ENCODE results near the gene PCDH9.
"Not testable (repeated sequence)": the region's sequence is repeated elsewhere in the genome, so short reads cannot be mapped to it uniquely, and the experiment has no call there.

Gene PCDH9

DNA sequence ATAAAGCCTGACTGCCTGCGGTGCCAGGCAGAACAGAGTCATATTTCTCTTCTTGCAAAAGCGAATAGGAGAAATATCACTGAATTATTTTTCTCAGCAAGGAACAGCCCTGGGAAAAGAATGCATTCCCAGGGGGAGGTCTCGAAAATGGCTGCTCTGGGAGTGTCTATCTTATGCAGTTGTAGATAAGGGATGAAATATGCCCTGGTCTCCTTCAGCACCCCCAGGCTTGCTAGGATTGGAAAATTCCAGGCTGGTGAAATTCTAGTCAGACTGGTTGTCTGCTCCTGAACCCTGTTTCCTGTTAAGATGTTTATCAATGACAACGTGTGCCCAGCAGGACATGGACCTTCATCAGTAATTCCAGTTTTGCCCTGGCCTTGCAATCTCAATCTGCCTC lies 469.5 kb downstream of the PCDH9 start:
- not testable (repeated sequence) for DNase-seq (ENCODE audit: low spot score)

DNA sequence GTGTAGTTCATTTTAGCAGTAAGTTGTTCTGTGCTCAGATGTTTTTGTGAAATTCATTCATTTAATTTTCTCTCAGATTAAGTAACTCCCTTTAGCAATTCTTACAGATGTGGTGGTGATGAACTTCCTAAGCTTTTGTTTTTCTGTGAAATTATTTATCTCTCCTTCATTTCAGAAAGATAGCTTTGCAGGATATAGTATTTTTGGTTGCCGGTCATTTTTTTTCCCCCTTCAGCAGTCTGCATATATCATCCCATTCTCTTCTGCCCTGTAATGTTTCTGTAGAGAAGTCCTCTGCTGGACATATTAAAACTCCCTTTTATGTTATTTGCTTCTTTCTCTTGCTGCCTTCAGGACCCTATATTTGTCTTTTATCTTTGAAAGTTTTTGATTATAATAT lies 470.2 kb downstream of the PCDH9 start:
- DNase-seq (ENCODE audit: low spot score), result no peak

DNA sequence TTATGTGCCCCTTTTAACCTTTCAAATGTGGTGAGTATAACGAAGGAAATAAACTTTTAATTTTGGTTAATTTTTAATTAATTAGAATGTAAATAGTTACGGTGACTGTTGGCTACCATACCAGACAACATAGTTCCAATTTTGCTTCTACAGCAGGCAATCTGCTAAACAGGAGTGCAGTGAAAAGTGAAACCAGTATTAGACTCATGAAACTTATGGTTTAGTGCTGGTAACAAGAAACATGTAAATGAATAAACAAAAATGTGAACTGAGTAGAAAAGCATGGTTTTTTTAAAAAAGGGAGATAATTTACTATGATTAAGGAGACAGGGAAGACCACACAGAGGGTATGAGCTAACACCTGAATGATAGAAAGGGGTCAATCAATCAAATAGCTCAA lies 478.4 kb downstream of the PCDH9 start:
- no peak for DNase-seq (ENCODE audit: low spot score)

DNA sequence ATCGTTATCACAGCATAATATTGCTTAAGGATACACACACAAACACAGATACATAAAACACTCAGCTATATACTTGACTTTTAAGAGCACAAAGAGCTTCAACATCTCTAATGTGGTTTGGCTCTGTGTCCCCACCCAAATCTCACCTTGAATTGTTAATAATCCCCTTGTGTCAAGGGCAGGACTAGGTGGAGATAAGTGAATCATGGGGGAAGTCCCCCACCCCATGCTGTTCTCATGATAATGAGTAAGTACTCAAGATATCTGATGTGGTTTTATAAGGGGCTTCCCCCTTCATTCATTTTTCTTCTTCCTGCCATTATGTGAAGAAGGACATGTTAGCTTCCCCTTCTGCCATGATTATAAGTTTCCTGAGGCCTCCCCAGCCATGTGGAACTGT lies 481.4 kb downstream of the PCDH9 start:
- no peak for DNase-seq (ENCODE audit: low spot score)

DNA sequence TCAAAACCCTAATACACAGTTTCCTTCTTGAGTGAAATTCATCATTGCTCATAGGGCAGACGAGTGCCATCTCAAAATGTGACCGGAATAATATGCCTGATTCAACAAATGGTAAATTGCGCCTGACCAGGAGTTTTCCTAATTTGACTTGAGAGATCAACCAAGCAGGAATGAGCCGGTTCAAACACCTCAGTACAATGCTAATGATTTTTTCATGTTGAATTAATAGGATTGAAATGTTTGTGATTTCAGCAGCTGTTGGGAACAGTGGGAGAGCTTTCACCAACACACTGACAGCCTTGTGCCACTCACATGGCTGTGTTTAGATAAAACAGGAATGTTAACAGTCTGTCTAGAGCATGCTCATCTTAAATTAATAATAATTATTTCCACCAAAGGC lies 484.8 kb downstream of the PCDH9 start:
- no peak for DNase-seq (ENCODE audit: low spot score)

DNA sequence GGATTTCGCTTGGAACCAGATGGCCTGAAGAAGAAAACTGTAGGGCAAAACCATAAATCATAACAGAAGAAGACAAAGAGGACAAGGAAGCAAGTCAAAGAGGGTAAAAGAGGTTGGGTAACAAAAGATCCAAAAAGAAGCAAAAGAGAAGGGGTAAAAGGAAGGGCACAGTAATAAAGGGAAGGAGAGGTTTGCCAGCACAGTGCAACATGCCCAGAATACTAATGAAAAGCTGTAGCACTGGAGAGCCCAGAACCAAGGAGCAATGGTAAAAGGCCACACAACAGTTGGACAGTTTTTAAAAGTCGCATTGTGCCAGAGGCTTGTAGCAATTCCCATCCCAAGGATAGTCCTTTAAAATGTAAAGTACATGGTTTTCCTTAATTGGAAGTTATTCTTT lies 506.6 kb downstream of the PCDH9 start:
- DNase-seq (ENCODE audit: low spot score), result no peak

DNA sequence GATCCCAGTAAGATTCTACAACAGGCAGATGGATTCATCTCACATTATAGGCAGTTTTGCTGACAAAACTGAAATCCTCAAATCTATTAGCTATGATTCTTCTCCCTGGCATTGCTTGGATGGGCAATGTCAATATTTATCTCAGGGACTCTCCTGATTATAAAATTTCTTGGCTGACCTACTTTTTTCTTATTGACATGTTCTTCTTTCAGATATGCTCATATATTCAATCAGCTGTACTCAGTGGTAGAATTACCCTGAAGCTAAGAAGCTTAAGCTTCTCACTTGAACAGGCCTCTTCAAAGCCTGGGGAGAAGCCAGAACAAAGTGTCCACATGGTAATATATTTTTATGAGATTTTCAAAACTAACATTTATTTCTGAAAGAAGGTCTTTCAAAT lies 513.6 kb downstream of the PCDH9 start:
- DNase-seq (ENCODE audit: low spot score), result no peak

DNA sequence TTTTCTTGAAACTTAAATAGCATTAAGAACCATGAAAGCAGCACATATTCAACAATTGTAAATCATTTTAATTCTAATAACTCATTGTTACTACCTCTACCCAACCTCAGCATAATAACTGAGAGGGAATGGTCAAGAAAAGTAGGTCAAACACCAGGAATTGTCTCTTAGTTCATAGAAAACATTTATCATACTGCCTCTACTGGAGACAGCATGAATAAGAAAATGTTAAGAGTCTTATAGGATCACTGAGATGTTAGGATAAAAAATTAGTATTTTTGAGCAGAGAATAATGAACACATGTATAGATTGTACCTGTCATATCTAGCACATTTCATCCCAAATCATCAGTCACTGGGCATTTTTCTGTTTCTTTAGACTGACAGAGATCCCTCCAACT lies 515.3 kb downstream of the PCDH9 start:
- DNase-seq (ENCODE audit: low spot score), result no peak

DNA sequence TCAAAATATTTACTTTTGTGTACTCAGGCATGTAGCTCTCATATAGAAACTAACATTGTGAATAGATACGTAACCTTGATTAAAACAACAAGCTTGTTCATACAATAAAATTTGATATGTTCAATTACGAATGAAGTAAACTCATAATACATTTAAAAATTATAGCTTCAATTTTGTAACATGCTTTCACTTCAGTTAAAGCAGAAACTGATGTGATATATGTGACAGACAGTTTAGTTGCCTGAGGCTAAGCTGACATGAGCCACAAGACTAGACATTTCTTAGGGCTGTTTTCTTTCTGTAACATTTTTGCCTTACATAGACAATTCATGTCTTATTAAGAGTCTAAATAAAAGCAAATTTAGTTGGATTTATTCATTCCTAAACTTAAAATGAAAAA lies 526.0 kb downstream of the PCDH9 start:
- no peak for DNase-seq (ENCODE audit: low spot score)

DNA sequence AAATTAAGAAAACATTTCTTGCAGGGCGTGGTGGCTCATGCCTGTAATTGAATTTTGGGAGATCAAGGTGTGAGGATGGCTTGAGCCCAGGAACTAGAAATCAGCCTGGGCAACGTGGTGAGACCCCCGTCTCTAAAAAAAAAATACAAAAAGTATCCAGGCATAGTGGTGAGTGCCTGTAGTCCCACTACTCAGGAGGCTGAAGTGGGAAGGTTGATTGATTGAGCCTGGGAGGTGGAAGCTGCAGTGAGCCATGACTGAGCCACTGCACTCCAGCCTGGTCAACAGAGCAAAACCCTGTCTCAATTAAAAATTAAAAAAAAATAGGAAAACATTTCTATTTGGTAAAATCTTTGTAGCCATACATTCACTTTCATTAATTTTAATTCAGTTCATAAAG lies 526.5 kb downstream of the PCDH9 start:
- no peak for DNase-seq (ENCODE audit: low spot score)

DNA sequence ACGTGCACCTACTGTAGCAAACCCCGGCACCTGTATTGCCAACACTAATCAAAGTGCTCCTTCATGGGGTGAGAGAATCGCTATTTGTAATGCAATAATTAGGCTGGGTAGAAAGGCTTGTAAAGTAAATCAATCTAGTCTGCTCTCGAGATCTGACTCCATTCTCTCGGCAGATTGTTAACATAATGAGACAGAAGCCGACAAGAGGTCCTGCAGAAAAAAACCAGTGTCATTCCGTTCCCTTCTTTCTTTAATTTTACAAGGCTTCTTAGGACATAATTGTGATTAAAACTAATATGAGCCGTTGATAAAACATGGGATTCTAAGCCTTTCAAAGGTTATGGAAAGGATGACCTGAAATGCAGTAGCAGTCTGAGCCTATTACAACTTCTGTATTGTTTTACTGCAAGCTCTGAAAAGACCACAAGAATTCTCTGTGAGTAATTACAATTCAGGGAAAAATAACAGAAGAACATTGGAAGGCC lies 530.0 kb downstream of the PCDH9 start:
- no peak for DNase-seq (ENCODE audit: low spot score)

DNA sequence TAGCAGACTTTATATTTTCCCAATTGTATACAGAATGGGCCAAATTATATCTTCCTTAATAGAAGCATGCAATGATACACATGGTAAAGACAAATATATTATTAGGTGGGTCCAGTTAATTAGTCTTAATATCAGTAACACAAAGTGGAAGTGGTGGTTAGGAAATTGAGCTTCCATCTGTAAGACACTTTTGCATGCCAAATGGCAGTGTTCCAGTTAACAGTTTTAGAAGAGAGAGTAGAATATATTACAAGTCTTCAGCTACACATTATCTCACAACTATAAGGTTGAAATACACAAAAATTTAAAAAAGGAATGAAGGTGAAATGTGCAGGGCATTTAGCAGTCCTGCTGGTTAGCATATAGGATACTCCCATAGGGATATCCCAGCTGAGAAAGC lies 536.5 kb downstream of the PCDH9 start:
- no peak for DNase-seq (ENCODE audit: low spot score)

DNA sequence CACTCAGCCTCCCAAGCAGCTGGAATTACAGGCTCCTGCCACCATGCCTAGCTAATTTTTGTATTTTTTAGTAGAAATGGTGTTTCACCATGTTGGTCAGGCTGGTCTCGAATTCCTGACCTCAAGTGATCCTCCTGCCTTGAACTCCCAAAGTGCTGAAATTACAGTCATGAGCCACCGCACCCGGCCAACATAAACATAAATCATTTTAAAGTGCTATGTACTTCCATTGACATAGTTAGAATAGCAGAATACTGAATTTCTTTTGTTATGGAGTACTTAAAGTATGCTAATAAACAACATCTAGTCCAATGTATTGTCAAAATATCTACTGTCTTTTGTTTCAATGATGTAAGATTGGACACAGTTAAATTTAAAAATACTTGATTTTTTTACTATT lies 539.0 kb downstream of the PCDH9 start:
- no peak for DNase-seq (ENCODE audit: low spot score)

DNA sequence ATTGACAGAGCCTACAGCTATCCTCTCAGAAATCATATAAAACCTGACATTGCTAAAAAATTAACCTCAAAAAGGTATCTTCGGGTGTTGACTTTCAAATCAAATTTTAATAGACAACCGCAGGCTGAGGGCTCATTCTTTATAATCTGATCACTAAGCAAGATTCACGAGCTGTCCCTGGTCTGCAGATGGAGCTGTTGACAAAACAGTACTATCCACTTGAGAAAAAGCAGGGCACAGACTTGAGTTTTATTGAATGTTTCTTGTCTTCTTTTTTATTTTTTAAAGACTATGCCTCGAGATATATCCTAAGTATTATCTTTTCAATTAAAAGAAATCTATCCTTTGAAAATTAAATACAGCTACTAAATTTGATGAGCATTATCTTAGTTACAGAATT lies 540.5 kb downstream of the PCDH9 start:
- DNase-seq (ENCODE audit: low spot score), result no peak

DNA sequence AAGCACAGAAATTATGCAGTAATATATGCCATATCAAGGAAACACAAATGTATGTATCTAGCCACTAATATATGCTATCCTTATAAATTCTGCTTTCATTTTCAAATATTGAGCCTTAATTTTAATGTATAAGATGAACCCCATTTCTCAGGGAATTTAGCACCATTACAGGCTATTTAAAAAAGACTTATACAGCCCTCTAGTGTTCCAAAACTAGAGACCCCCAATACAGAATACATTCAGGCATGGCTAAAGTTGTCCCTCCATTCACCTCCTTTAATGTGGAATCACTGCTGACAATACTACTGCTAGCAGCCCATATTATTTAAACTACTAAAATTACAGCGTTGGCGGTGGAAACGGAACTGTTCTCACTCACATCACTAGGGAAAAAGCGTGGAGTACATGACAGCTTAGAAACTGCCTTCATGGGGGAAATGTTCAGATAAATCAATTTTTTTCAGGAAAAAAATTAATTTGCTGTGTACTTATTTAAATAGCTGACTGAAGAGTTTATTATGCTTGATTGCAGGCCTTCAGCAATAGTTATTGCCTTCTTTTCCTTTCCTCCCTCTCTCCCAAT lies 541.0 kb downstream of the PCDH9 start:
- no peak for DNase-seq (ENCODE audit: low spot score)

DNA sequence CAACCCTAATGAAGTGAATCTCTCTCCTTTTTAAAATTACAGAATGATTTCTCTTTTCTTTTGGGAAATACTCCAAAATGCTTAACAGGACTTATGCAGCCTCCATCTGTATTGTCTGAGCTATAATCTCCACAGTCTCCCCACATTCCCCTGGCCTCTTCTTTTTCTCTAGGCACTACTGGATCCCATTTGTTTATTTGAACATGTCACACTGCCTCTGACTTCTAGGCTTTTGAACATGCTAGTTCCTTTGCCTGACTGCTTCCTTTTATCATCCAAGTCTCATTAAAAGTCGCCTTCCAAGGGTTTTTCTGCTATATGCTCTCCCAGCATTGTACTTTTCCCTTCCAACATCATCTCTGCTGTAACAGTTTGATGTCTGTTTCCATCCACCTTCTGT lies 548.7 kb downstream of the PCDH9 start:
- no peak for DNase-seq (ENCODE audit: low spot score)

DNA sequence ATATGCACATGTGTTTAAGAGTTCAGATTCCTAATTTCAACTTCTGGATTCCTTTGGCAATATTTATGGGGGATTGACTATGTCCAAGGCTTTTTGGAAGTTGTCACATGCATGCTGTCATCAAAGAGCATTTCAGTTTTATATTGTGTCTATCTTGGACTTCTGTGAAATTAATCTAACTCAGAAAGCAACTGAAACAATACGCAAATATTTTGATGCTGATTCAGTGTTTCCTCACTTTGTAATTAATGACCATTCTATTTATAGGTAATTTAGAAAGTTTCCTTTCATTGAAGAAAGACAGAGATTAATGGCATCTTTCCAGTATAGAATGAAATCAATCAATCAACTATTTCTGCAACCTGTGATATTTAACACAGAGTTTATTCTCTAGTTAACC lies 550.1 kb downstream of the PCDH9 start:
- no peak for DNase-seq (ENCODE audit: low spot score)

DNA sequence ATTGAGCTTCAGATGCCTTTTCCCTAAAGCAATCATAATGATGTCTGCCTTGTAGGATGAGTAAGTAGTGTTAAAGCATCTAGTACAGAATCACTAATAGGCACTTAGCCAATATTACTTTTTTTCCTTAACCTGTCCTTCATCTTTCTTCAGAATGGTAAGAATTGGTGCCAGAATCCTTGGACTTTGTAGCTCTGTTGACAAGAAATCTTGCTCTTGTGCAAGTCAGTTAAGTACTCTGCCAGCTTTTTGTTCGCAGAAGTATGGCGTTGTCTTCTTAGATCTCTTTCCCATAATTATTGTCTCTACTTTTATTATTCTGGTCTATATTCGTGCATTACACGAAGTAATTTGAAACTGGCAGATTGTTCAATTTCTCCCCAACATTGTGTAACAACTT lies 554.5 kb downstream of the PCDH9 start:
- DNase-seq (ENCODE audit: low spot score), result no peak

DNA sequence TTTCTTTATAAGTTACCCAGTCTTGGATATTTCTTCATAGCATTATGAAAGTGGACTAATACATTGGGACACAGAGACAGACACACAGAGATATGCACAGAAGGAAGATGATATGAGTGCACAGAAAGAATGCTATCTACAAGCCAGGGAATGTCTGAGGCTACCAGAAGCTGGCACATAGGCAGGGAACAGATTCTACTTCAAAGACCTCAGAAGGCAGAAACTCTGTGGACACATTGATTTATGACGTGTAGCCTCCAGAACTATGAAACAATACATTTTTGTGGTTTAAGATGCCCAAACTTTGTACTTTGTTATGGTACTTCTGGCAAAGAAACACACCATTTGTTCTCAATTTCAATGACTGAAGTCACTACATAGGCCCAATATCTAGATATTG lies 556.7 kb downstream of the PCDH9 start:
- DNase-seq (ENCODE audit: low spot score), result no peak

DNA sequence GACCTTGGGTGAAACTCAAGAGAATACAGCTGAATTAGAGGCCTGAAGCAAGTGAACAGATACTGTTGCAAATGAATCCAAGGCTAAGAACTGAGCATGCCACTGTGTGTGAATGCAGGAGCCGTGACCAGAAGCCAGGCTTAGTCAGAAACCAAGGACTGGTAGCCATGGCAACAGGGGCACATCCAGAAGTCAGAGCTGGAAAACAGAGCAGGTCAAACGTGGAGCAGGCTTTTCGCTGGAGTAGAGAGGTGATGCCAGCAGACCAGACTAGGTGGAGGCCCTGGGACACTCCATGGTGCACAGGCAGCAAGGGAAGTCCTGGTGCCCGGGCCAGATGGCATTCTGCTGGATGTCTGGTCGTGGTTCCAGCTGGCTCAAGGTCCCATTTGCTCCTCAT lies 564.1 kb downstream of the PCDH9 start:
- no peak for DNase-seq (ENCODE audit: low spot score)

DNA sequence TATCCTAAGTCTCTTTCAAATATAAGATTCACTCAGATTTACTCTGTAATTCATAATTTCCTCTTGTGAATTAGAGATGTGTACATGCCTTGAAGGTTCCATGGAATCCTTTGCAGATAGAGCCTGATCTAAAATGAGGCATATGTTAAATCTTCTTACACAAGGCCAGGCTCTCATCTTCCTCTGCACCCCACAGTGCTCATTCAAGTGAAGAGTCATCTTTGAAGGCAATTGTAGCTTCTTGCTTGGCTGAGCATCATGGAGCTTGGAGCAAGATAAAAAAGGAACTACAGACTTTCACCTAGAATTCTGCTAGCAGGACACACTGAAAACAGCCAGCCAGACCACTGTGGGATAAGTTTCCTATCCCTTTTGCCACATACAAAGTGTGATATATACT lies 566.4 kb downstream of the PCDH9 start:
- DNase-seq (ENCODE audit: low spot score), result no peak

DNA sequence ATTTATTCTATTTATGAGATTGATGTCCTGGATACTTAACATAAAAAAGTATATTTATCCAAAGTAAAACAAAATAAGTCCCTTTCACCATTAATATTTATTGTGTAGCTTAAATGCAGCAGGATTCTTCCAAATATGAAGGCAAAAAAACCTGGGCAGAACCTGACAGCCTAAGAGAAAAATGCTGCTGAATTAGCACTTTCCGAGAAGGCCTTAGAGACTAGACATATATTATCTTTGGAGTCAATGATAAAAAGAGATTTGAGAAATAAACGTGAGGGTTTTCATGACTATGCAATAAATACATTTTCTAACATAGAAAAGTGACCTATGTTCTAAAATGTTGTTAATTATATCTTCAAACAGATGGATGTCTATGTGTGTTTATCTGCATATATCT lies 566.9 kb downstream of the PCDH9 start:
- DNase-seq (ENCODE audit: low spot score), result no peak

DNA sequence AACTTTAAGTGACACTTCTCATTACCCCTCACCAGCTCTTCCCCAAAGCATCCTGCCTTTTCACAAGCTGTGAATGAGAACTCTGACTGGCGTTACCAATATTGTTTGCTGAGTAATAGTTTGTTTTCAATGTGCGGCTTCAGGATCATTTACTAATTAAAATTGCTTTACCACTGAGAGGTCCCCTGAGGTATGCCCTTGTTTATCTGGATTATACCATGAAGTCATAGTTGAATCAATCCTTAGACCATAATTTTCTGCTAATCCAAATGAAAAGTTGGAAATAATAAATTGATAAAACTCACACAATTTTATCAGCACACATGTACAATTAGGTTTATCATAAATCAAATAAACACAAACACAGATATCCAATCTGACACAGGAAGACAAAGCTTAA lies 568.8 kb downstream of the PCDH9 start:
- DNase-seq (ENCODE audit: low spot score), result no peak

DNA sequence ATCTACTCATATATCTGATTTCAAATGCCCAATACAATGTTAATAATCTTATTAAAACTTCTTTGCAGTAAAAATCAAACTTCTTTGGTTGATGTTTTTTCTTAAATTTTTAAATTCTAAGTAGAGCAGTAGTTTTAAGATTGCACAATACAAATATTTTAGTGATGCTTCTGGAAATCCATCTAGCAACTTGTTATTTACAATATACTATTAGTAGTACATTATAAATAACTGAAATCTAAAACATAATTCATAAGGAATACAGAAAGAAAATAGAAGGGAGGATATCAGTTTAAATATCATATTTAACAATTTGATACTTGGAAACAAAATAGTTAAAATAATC lies 569.7 kb downstream of the PCDH9 start:
- no peak for DNase-seq (ENCODE audit: low spot score)

Measured in CD4-positive, alpha-beta T cell treated with Interleukin-15 for 4 hours (primary cell).